ENCODE data around the gene CNNM4.

The CNNM4 gene

GRCh38 chr2:96758987-96759386 lies 1.7 kb upstream of the CNNM4 start:
- no peak overlapping the region for H4K91ac ChIP-seq (ENCODE audit: low read length)
- DNase-seq, result no peak
- H4K8ac ChIP-seq (ENCODE audit: low read length), result no peak overlapping the region
- no peak overlapping the region for H2AK5ac ChIP-seq (ENCODE audit: low read length, severe bottlenecking)
- no peak overlapping the region for H3K4me2 ChIP-seq (ENCODE audit: low read length, poor library complexity, severe bottlenecking)
- H2BK15ac ChIP-seq (ENCODE audit: low read depth, poor library complexity, severe bottlenecking), result no peak overlapping the region
- no peak overlapping the region for H3K4ac ChIP-seq (ENCODE audit: low read depth in 1 of 2, low read length in 2 of 2)
- no peaks in the 10 kb centered on the region for H3K9me3 ChIP-seq (ENCODE audit: control insufficient read depth, low read length)
- no peak overlapping the region for H3K27ac ChIP-seq (ENCODE audit: low read length, poor library complexity, severe bottlenecking)
- peaks cover 17% of the 10 kb centered on the region for H3K79me1 ChIP-seq (replicated peaks; ENCODE audit: low read length, poor library complexity, severe bottlenecking)
- H2BK120ac ChIP-seq (ENCODE audit: low read depth, low read length), result no peak overlapping the region
- H3K27me3 ChIP-seq (ENCODE audit: control insufficient read depth in 1 of 2, insufficient read depth in 1 of 2, low read length in 2 of 2), result no peaks in the 10 kb centered on the region
- H3K14ac ChIP-seq (ENCODE audit: low read length in 2 of 2), result no peak overlapping the region
- WGBS, result 96% methylated on average over 3 of the region's 3 CpGs
- H3K23ac ChIP-seq (ENCODE audit: low read length in 2 of 2), result no peak overlapping the region
- H2BK5ac ChIP-seq (ENCODE audit: low read depth, low read length, poor library complexity, severe bottlenecking), result no peak overlapping the region
- H3K4me3 ChIP-seq (ENCODE audit: insufficient read depth in 1 of 2, low read depth in 1 of 2, low read length in 2 of 2), result no peak overlapping the region
- no peak overlapping the region for H2BK12ac ChIP-seq (ENCODE audit: low read length in 2 of 2)
- no peak overlapping the region for H3K18ac ChIP-seq (ENCODE audit: low read depth in 1 of 2, low read length in 2 of 2)
- H2AFZ ChIP-seq (ENCODE audit: low read depth, low read length), result no peak overlapping the region
- peaks cover 33% of the 10 kb centered on the region for H3K4me1 ChIP-seq (ENCODE audit: control insufficient read depth, insufficient read depth, low read depth, low read length)
- H3K36me3 ChIP-seq (ENCODE audit: control insufficient read depth in 1 of 2, insufficient read depth in 2 of 2, low read depth in 1 of 2, low read length in 2 of 2), result no peaks in the 10 kb centered on the region
- H3K9ac ChIP-seq (ENCODE audit: low read length), result no peak overlapping the region

- Histone ChIP-seq H3K27ac (ENCODE audit: low read length, poor library complexity, severe bottlenecking) (no peak overlapping the region), H3K9ac (ENCODE audit: low read length) (no peak overlapping the region), H2BK12ac (ENCODE audit: low read length in 2 of 2) (no peak overlapping the region), H3K79me1 (replicated peaks; ENCODE audit: low read length, poor library complexity, severe bottlenecking) (peaks cover 20% of the 10 kb centered on the region), H2BK120ac (ENCODE audit: low read depth, low read length) (no peak overlapping the region), H3K4me2 (ENCODE audit: low read length, poor library complexity, severe bottlenecking) (no peak overlapping the region), H2AFZ (ENCODE audit: low read depth, low read length) (no peak overlapping the region), H3K23ac (ENCODE audit: low read length in 2 of 2) (no peak overlapping the region), H3K14ac (ENCODE audit: low read length in 2 of 2) (no peak overlapping the region), H4K91ac (ENCODE audit: low read length) (no peak overlapping the region), H2BK15ac (ENCODE audit: low read depth, poor library complexity, severe bottlenecking) (no peak overlapping the region), H3K27me3 (ENCODE audit: control insufficient read depth in 1 of 2, insufficient read depth in 1 of 2, low read length in 2 of 2) (no peaks in the 10 kb centered on the region), H2AK5ac (ENCODE audit: low read length, severe bottlenecking) (no peak overlapping the region), H4K8ac (ENCODE audit: low read length) (no peak overlapping the region), H3K36me3 (ENCODE audit: control insufficient read depth in 1 of 2, insufficient read depth in 2 of 2, low read depth in 1 of 2, low read length in 2 of 2) (no peaks in the 10 kb centered on the region), H3K18ac (ENCODE audit: low read depth in 1 of 2, low read length in 2 of 2) (no peak overlapping the region), H2BK5ac (ENCODE audit: low read depth, low read length, poor library complexity, severe bottlenecking) (no peak overlapping the region), H3K4me1 (ENCODE audit: control insufficient read depth, insufficient read depth, low read depth, low read length) (peaks cover 38% of the 10 kb centered on the region), H3K4ac (ENCODE audit: low read depth in 1 of 2, low read length in 2 of 2) (no peak overlapping the region), H3K4me3 (ENCODE audit: insufficient read depth in 1 of 2, low read depth in 1 of 2, low read length in 2 of 2) (no peak overlapping the region), H3K9me3 (ENCODE audit: control insufficient read depth, low read length) (no peaks in the 10 kb centered on the region)
- WGBS, result 100% methylated on average over 2 of the region's 4 CpGs
- DNase-seq, result no peak
These were observed 1.2 kb upstream of the CNNM4 start for GRCh38 chr2:96759548-96759947.

DNA sequence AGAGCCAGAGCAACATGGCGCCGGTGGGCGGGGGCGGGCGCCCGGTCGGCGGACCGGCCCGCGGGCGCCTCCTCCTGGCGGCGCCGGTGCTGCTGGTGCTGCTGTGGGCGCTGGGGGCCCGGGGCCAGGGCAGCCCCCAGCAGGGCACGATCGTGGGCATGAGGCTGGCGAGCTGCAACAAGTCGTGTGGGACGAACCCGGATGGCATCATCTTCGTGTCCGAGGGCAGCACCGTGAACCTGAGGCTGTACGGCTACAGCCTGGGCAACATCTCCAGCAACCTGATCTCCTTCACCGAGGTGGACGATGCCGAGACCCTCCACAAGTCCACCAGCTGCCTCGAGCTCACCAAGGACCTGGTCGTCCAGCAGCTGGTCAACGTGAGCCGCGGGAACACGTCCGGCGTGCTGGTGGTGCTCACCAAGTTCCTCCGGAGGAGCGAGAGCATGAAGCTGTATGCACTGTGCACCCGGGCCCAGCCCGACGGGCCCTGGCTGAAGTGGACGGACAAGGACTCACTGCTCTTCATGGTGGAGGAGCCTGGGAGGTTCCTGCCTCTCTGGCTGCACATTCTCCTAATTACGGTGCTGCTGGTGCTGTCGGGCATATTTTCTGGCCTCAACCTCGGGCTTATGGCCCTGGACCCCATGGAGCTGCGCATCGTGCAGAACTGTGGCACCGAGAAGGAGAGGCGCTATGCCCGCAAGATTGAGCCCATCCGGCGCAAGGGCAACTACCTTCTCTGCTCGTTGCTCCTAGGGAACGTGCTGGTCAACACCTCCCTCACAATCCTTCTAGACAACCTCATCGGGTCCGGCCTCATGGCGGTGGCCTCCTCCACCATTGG lies 507 bp downstream of the CNNM4 start:
- Histone ChIP-seq H3K14ac (ENCODE audit: low read length in 2 of 2) (peak overlapping the region in 1 of 2 experiments; percentile 86), H3K18ac (ENCODE audit: low read depth in 1 of 2, low read length in 2 of 2) (peak overlapping the region; percentile 59 to 86), H3K4ac (ENCODE audit: low read depth in 1 of 2, low read length in 2 of 2) (peak overlapping the region; percentile 55 to 66), H3K9ac (ENCODE audit: low read length) (peak overlapping the region; percentile 88), H3K4me1 (ENCODE audit: control insufficient read depth, insufficient read depth, low read depth, low read length) (peaks cover 38% of the 10 kb centered on the region), H2BK12ac (ENCODE audit: low read length in 2 of 2) (peak overlapping the region; percentile 28 to 82), H3K23ac (ENCODE audit: low read length in 2 of 2) (no peak overlapping the region), H2AK5ac (ENCODE audit: low read length, severe bottlenecking) (no peak overlapping the region), H4K8ac (ENCODE audit: low read length) (peak overlapping the region; percentile 93), H2BK120ac (ENCODE audit: low read depth, low read length) (peak overlapping the region; percentile 30), H2BK15ac (ENCODE audit: low read depth, poor library complexity, severe bottlenecking) (no peak overlapping the region), H4K91ac (ENCODE audit: low read length) (peak overlapping the region; percentile 81), H3K27me3 (ENCODE audit: control insufficient read depth in 1 of 2, insufficient read depth in 1 of 2, low read length in 2 of 2) (no peaks in the 10 kb centered on the region), H2AFZ (ENCODE audit: low read depth, low read length) (peak overlapping the region; percentile 10), H3K79me1 (replicated peaks; ENCODE audit: low read length, poor library complexity, severe bottlenecking) (peaks cover 24% of the 10 kb centered on the region), H3K27ac (ENCODE audit: low read length, poor library complexity, severe bottlenecking) (no peak overlapping the region), H3K4me2 (ENCODE audit: low read length, poor library complexity, severe bottlenecking) (peak overlapping the region; percentile 41), H3K4me3 (ENCODE audit: insufficient read depth in 1 of 2, low read depth in 1 of 2, low read length in 2 of 2) (peak overlapping the region; percentile 69 to 94), H3K36me3 (ENCODE audit: control insufficient read depth in 1 of 2, insufficient read depth in 2 of 2, low read depth in 1 of 2, low read length in 2 of 2) (no peaks in the 10 kb centered on the region), H2BK5ac (ENCODE audit: low read depth, low read length, poor library complexity, severe bottlenecking) (no peak overlapping the region), H3K9me3 (ENCODE audit: control insufficient read depth, low read length) (no peaks in the 10 kb centered on the region)
- WGBS, result 49% methylated on average over 58 of the region's 59 CpGs
- peak; percentile 21 for DNase-seq

GRCh38 chr2:96762529-96763311 lies 2.0 kb downstream of the CNNM4 start:
- Histone ChIP-seq H2BK12ac (ENCODE audit: low read length in 2 of 2) (no peak overlapping the region), H3K18ac (ENCODE audit: low read depth in 1 of 2, low read length in 2 of 2) (no peak overlapping the region), H2AFZ (ENCODE audit: low read depth, low read length) (no peak overlapping the region), H2BK120ac (ENCODE audit: low read depth, low read length) (no peak overlapping the region), H3K4ac (ENCODE audit: low read depth in 1 of 2, low read length in 2 of 2) (no peak overlapping the region), H3K23ac (ENCODE audit: low read length in 2 of 2) (no peak overlapping the region), H3K4me3 (ENCODE audit: insufficient read depth in 1 of 2, low read depth in 1 of 2, low read length in 2 of 2) (peak overlapping the region in 1 of 2 experiments; percentile 94), H3K79me1 (replicated peaks; ENCODE audit: low read length, poor library complexity, severe bottlenecking) (peaks cover 32% of the 10 kb centered on the region), H4K8ac (ENCODE audit: low read length) (no peak overlapping the region), H3K4me2 (ENCODE audit: low read length, poor library complexity, severe bottlenecking) (peak overlapping the region; percentile 52), H2AK5ac (ENCODE audit: low read length, severe bottlenecking) (no peak overlapping the region), H3K27me3 (ENCODE audit: control insufficient read depth in 1 of 2, insufficient read depth in 1 of 2, low read length in 2 of 2) (no peaks in the 10 kb centered on the region), H3K4me1 (ENCODE audit: control insufficient read depth, insufficient read depth, low read depth, low read length) (peaks cover 38% of the 10 kb centered on the region), H3K9me3 (ENCODE audit: control insufficient read depth, low read length) (no peaks in the 10 kb centered on the region), H3K36me3 (ENCODE audit: control insufficient read depth in 1 of 2, insufficient read depth in 2 of 2, low read depth in 1 of 2, low read length in 2 of 2) (peaks cover 0 to 3% of the 10 kb centered on the region in 2 experiments), H2BK5ac (ENCODE audit: low read depth, low read length, poor library complexity, severe bottlenecking) (no peak overlapping the region), H3K9ac (ENCODE audit: low read length) (peak overlapping the region; percentile 10), H3K27ac (ENCODE audit: low read length, poor library complexity, severe bottlenecking) (no peak overlapping the region), H3K14ac (ENCODE audit: low read length in 2 of 2) (peak overlapping the region in 1 of 2 experiments; percentile 27), H4K91ac (ENCODE audit: low read length) (no peak overlapping the region), H2BK15ac (ENCODE audit: low read depth, poor library complexity, severe bottlenecking) (no peak overlapping the region)
- 56% methylated on average over 15 of the region's 15 CpGs for WGBS
- no peak for DNase-seq
